GM10266 (cell line): ENCODE results near the gene DNASE1L3.
A peak's percentile ranks its signal among the peaks of the same experiment; 100 is the strongest.

Source experiments
- DNase-seq: peaks from one replicate; pipeline ENCODE4 v3.0.0; 2012; ENCODE audit errors: extremely low spot score
- CTCF ChIP-seq: IDR thresholded peaks from 2 replicates; pipeline ENCODE4 v1.5.1; 2012; ENCODE audit warnings: mild to moderate bottlenecking, low read depth; ENCODE audit not compliant: control insufficient read depth, insufficient read depth; ENCODE audit errors: missing control alignments

Gene DNASE1L3

GRCh38 chr3:58171126-58171525 lies 39.6 kb downstream of the DNASE1L3 start:
- TF ChIP-seq CTCF = no peak
- DNase-seq = no peak

DNA sequence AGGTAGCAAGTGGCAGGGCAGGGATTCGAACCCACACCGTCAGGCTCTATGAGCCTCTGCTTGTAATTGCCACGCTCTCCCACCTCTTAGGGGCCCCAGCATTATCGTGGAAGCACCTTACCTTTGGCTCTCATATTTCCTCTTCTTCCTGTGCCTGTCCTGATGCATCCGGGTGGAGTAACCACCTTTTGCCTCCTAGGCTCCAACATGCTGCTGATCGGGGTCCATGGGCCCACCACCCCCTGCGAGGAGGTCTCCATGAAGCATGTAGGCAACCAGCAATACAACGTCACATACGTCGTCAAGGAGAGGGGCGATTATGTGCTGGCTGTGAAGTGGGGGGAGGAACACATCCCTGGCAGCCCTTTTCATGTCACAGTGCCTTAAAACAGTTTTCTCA lies 40.4 kb downstream of the DNASE1L3 start:
- no peak for TF ChIP-seq CTCF
- no peak for DNase-seq

DNA sequence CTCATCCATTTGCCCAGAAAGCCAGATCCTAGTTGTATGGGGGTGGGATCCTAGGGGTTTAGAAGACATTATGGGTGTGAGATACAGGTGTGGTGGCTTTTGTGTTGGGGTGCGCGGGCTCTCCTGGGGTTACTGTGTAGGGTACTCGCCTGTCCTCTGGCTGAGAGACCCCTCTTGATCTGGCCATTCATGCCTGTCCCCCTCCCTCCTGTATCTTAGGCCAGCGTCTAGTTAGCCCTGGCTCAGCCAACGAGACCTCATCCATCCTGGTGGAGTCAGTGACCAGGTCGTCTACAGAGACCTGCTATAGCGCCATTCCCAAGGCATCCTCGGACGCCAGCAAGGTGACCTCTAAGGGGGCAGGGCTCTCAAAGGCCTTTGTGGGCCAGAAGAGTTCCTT lies 41.4 kb downstream of the DNASE1L3 start:
- TF ChIP-seq CTCF = no peak
- DNase-seq = no peak

DNA sequence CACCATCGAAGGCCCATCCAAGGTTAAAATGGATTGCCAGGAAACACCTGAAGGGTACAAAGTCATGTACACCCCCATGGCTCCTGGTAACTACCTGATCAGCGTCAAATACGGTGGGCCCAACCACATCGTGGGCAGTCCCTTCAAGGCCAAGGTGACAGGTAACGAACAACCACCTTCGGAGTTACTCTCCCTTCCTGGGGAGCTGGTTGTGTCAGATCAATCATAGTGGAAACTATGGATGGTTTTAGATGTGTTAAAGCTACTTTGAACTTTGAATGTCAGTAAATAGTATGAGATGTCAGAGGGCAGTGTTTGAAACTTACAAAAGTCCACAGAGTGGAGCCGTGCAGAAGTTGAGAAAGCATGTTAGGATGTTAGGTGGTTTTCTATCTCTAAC lies 42.3 kb downstream of the DNASE1L3 start:
- DNase-seq = no peak
- TF ChIP-seq CTCF = no peak

GRCh38 chr3:58167431-58168351 lies 43.1 kb downstream of the DNASE1L3 start:
- TF ChIP-seq CTCF = peak; percentile 90
- DNase-seq = peak; percentile 80

GRCh38 chr3:58164906-58165821 lies 45.6 kb downstream of the DNASE1L3 start:
- no peak for DNase-seq
- TF ChIP-seq CTCF = no peak
